T-helper 17 cell (primary cell): ENCODE results near the gene TMEM120A. TPM values are rescaled to one million over a fixed set of nuclear protein-coding genes. Genes with fewer than 3 reads are reported as not detected.
"Not testable (repeated sequence)": the region's sequence is repeated elsewhere in the genome, so short reads cannot be mapped to it uniquely, and the experiment has no call there.

Experiments used
- ATAC-seq: fragments of 150-1000 bp; cut with Tn5 transposase; 2 replicates; pipeline ENCODE4 v1.10.0; 2021; ENCODE audit warnings: mild to moderate bottlenecking, moderate library complexity
- DNase-seq, 3 donors: peaks; one replicate each; pipeline versions ENCODE4 v3.0.0 to v3.0.0-alpha.2; 2020 to 2021
- H3K9me3 ChIP-seq: one replicate; pipeline ENCODE4 v1.7.0; 2013; ENCODE audit warnings: low read length, mild to moderate bottlenecking; ENCODE audit not compliant: control insufficient read depth, poor library complexity, severe bottlenecking
- H3K27ac Mint-ChIP-seq: one replicate; pipeline ENCODE4 v1.8.0; 2022; ENCODE audit warnings: mild to moderate bottlenecking, moderate library complexity, mixed read lengths
- H3K27me3 Mint-ChIP-seq: one replicate; pipeline ENCODE4 v1.8.0; 2022; ENCODE audit warnings: mixed read lengths
- H3K36me3 Mint-ChIP-seq: one replicate; pipeline ENCODE4 v1.8.0; 2022; ENCODE audit warnings: low read depth, mixed read lengths
- H3K4me1 Mint-ChIP-seq: one replicate; pipeline ENCODE4 v1.8.0; 2022; ENCODE audit warnings: mild to moderate bottlenecking, mixed read lengths
- H3K4me3 Mint-ChIP-seq: one replicate; pipeline ENCODE4 v1.8.0; 2022; ENCODE audit warnings: mild to moderate bottlenecking, moderate library complexity, mixed read lengths
- total RNA-seq, 4 donors: library from RNA in 2 of 4; stranded (reverse) in 2 of 4; gene quantifications; one replicate each; pipeline ENCODE4 v1.2.3 and lab custom pipeline; 2022 to 2026

Gene TMEM120A
- total RNA-seq, 2 donors from 2014 or later, result 21.7 to 27.0 TPM

DNA sequence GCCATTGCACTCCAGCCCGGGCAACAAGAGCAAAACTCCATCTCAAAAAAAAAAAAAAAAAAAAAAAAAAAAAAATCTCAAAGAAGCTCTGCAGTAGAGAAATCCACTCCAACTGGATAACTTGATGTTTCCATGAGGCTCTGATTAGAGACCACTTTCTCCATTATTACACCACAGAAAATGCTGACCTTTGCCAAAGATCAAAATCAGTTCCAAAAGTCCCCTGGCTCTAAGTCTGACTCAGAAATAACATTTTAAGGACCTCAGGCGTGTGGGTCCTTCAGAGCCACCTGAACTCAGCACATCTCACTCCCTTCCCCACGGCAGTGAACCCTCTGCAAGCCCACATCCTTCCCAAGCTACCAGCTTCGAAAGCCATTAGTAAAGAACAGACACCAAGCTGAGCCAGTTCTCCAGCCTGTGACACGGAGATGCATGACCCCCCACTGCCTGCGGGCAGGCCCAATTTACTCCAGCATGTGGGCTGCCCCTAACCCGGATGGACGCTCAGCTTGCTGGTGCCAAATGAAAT is 13.8 kb upstream of the TMEM120A start:
- H3K4me3 Mint-ChIP-seq, result no peak overlapping the region
- H3K9me3 ChIP-seq, result no peaks in the 10 kb centered on the region
- H3K4me1 Mint-ChIP-seq, result peaks cover 28% of the 10 kb centered on the region
- H3K27me3 Mint-ChIP-seq, result no peaks in the 10 kb centered on the region
- H3K36me3 Mint-ChIP-seq, result peaks cover 2% of the 10 kb centered on the region
- H3K27ac Mint-ChIP-seq, result peak overlapping the region; percentile 90
- ATAC-seq (no peak), DNase-seq (no peak)

DNA sequence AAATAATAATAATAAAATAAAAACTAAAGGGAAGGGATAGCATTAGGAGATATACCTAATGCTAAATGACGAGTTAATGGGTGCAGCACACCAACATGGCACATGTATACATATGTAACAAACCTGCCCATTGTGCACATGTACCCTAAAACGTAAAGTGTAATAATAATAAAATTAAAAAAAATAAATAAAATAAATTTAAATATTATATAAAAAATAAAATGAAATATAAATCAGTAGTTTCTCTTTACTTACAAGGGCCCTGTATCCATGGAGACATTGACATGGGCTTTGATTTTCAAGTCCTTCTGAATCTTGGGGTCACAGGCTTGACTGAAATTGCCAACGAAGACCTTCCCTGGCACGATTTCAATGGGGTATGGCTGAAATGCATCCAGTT is 10.6 kb upstream of the TMEM120A start:
- not testable (repeated sequence) for H3K36me3 Mint-ChIP-seq, ATAC-seq, H3K27me3 Mint-ChIP-seq, H3K4me3 Mint-ChIP-seq, H3K9me3 ChIP-seq, H3K27ac Mint-ChIP-seq, DNase-seq
- H3K4me1 Mint-ChIP-seq, result peaks cover 21% of the 10 kb centered on the region

DNA sequence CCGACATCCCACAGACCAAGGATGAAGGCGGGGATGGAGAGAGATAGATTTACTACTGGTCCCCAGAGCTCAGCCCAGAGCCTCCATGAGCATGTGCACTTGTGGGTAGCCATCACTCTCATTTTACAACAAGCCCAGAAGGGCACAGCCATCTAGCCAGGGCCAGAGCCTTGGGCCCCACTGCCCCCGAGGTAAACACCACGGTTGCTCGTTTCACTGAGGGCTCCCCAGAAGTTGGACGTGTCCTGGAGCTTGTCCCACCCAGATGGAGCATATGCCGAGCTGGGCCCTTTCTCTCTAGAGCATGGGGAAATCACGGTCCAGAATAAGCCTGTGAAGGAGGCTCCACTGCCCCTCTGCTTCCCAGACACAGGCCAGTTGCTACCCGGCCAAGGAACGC is 9.0 kb upstream of the TMEM120A start:
- no peak overlapping the region for H3K27ac Mint-ChIP-seq

GRCh38 chr7:76002822-76003221 is 8.4 kb upstream of the TMEM120A start:
- no peaks in the 10 kb centered on the region for H3K9me3 ChIP-seq
- no peak overlapping the region for H3K4me3 Mint-ChIP-seq
- peaks cover 6% of the 10 kb centered on the region for H3K4me1 Mint-ChIP-seq
- H3K36me3 Mint-ChIP-seq, result peaks cover 7% of the 10 kb centered on the region
- ATAC-seq (no peak), DNase-seq (no peak)
- H3K27me3 Mint-ChIP-seq, result no peaks in the 10 kb centered on the region
- no peak overlapping the region for H3K27ac Mint-ChIP-seq

More for the DNA sequence above, 9.0 kb upstream of the TMEM120A start:
- no peak for ATAC-seq
- no peak overlapping the region for H3K4me3 Mint-ChIP-seq
- peaks cover 7% of the 10 kb centered on the region for H3K36me3 Mint-ChIP-seq
- H3K27me3 Mint-ChIP-seq, result no peaks in the 10 kb centered on the region
- DNase-seq, result no peak
- H3K4me1 Mint-ChIP-seq, result peaks cover 9% of the 10 kb centered on the region
- H3K9me3 ChIP-seq, result no peaks in the 10 kb centered on the region

DNA sequence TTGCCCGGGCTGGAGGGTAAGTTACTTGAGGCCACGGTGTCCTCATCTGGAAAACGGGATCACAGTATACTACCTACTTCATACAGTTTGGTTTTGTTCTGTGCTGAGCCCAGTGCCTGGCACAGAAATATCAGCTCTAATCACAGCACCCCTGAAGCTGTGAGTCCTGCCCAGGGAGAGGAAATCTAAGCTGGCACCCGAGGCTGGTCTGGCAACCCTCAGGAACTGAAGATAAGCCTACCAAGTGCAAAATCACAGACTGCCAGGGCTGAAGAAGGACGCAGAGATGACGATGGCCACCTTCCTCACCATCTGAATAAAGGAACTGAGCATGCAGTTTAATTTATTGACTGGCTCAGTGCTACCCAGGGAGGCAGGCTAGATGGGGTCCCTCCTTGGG is 7.7 kb upstream of the TMEM120A start:
- DNase-seq, result no peak
- no peaks in the 10 kb centered on the region for H3K9me3 ChIP-seq
- H3K36me3 Mint-ChIP-seq, result peaks cover 7% of the 10 kb centered on the region
- no peak overlapping the region for H3K4me3 Mint-ChIP-seq
- H3K4me1 Mint-ChIP-seq, result peaks cover 11% of the 10 kb centered on the region
- no peak overlapping the region for H3K27ac Mint-ChIP-seq
- H3K27me3 Mint-ChIP-seq, result no peaks in the 10 kb centered on the region
- no peak for ATAC-seq

- Mint-ChIP-seq H3K27me3 (no peaks in the 10 kb centered on the region), H3K27ac (no peak overlapping the region), H3K4me1 (peaks cover 18% of the 10 kb centered on the region), H3K4me3 (no peak overlapping the region), H3K36me3 (peaks cover 9% of the 10 kb centered on the region)
- DNase-seq (no peak), ATAC-seq (no peak)
- H3K9me3 ChIP-seq, result no peaks in the 10 kb centered on the region
These were observed 6.2 kb upstream of the TMEM120A start for GRCh38 chr7:76000566-76000965.

GRCh38 chr7:75998038-75998437 is 3.6 kb upstream of the TMEM120A start:
- ATAC-seq, result no peak
- peak overlapping the region; percentile 76 for H3K27ac Mint-ChIP-seq
- H3K27me3 Mint-ChIP-seq, result no peaks in the 10 kb centered on the region
- peaks cover 24% of the 10 kb centered on the region for H3K4me1 Mint-ChIP-seq
- peaks cover 7% of the 10 kb centered on the region for H3K36me3 Mint-ChIP-seq
- no peak overlapping the region for H3K4me3 Mint-ChIP-seq
- no peaks in the 10 kb centered on the region for H3K9me3 ChIP-seq
- no peak for DNase-seq

GRCh38 chr7:75996476-75996875 is 2.1 kb upstream of the TMEM120A start:
- Mint-ChIP-seq H3K4me3 (no peak overlapping the region), H3K27ac (peak overlapping the region; percentile 76)

DNA sequence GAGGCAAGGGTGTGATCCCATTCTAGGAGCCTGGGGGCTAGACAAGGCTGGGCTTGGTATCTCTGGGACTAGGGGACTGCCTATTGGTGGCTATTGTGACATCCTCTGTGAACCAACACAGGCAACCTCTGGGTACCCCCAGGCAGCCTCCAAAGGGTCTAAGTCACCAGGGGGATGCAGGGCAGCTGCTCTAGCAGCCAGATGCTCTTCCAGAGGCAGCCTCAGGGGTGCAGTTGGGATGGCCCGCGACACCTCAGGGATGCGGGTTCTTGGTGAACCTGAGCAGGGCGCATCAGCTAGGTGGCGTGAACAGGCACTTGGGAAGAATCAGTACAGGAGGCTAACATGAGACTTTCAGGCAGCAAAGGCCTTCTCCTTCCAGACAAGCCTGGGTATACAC is 1.6 kb upstream of the TMEM120A start:
- Mint-ChIP-seq H3K4me3 (peak overlapping the region; percentile 28), H3K36me3 (peaks cover 6% of the 10 kb centered on the region), H3K27me3 (no peaks in the 10 kb centered on the region), H3K27ac (no peak overlapping the region), H3K4me1 (peaks cover 27% of the 10 kb centered on the region)
- ATAC-seq, result no peak
- no peaks in the 10 kb centered on the region for H3K9me3 ChIP-seq
- no peak for DNase-seq

More at GRCh38 chr7:75996476-75996875, 2.1 kb upstream of the TMEM120A start:
- Mint-ChIP-seq H3K4me1 (peaks cover 26% of the 10 kb centered on the region), H3K27me3 (no peaks in the 10 kb centered on the region), H3K36me3 (peaks cover 6% of the 10 kb centered on the region)
- ATAC-seq (no peak), DNase-seq (no peak)
- no peaks in the 10 kb centered on the region for H3K9me3 ChIP-seq

GRCh38 chr7:75995052-75995471 is 667 bp upstream of the TMEM120A start:
- no peak overlapping the region for H3K27ac Mint-ChIP-seq
- no peaks in the 10 kb centered on the region for H3K27me3 Mint-ChIP-seq
- no peaks in the 10 kb centered on the region for H3K9me3 ChIP-seq
- H3K4me1 Mint-ChIP-seq, result peaks cover 34% of the 10 kb centered on the region
- DNase-seq (no peak), ATAC-seq (no peak)
- H3K36me3 Mint-ChIP-seq, result peaks cover 6% of the 10 kb centered on the region
- H3K4me3 Mint-ChIP-seq, result peak overlapping the region; percentile 88

- DNase-seq (peak in 1 of 3 donors; percentile 24), ATAC-seq (peak; percentile 5)
- Mint-ChIP-seq H3K27ac (peak overlapping the region; percentile 74), H3K4me3 (peak overlapping the region; percentile 88), H3K36me3 (peaks cover 3% of the 10 kb centered on the region), H3K4me1 (peaks cover 40% of the 10 kb centered on the region), H3K27me3 (no peaks in the 10 kb centered on the region)
- H3K9me3 ChIP-seq, result no peaks in the 10 kb centered on the region
These were observed 557 bp downstream of the TMEM120A start for GRCh38 chr7:75993689-75994387.

- DNase-seq, result no peak
- H3K4me3 Mint-ChIP-seq, result peak overlapping the region; percentile 88
- no peaks in the 10 kb centered on the region for H3K27me3 Mint-ChIP-seq
- no peaks in the 10 kb centered on the region for H3K9me3 ChIP-seq
- peaks cover 3% of the 10 kb centered on the region for H3K36me3 Mint-ChIP-seq
- H3K27ac Mint-ChIP-seq, result peak overlapping the region; percentile 39
- peaks cover 37% of the 10 kb centered on the region for H3K4me1 Mint-ChIP-seq
- no peak for ATAC-seq
These were observed 2.2 kb downstream of the TMEM120A start for GRCh38 chr7:75992083-75992755.

DNA sequence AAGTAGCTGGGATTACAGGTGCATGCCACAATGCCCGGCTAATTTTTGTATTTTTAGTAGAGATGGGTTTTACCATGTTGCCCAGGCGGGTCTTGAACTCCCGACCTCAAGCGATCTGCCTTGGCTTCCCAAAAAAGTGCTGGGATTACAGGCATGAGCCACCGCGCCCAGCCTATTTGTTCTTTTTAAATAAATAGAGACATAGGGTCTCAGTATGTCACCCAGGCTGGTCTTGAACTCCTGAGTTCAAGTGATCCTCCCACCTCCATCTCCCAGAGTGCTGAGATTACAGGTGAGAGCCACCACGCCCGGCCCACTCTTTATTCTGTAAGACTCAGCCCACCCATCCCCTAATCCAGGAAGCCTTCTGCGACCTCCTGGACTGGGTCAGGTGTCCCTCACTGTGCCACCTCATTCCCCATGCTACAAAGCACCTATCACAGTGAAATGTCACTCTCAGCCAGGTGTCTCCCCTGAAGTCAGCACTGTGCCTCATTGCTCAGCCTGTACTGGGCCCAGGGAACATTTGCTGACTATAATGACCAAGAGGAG is 2.8 kb downstream of the TMEM120A start:
- Mint-ChIP-seq H3K27ac (peak overlapping the region; percentile 39), H3K36me3 (no peaks in the 10 kb centered on the region), H3K4me3 (no peak overlapping the region), H3K4me1 (peaks cover 34% of the 10 kb centered on the region), H3K27me3 (no peaks in the 10 kb centered on the region)
- no peak for ATAC-seq
- no peak for DNase-seq
- H3K9me3 ChIP-seq, result no peaks in the 10 kb centered on the region
